Measurements from ENCODE around the gene FHAD1. TPM values are rescaled to one million over a fixed set of nuclear protein-coding genes. Genes with fewer than 3 reads are reported as not detected.

FHAD1 gene
- total RNA-seq, 4 donors from 2014 or later = under 0.01 to 0.26 (median 0.06) TPM; not detected in 1

GRCh38 chr1:15351310-15351709, 104.3 kb downstream of the FHAD1 start:
- WGBS = 78% methylated on average over 4 of the region's 4 CpGs
- peaks cover 0 to 4% (median 0%) of the 10 kb centered on the region in 4 donors for H3K4me1 ChIP-seq
- no peaks in the 10 kb centered on the region for H3K9me3 ChIP-seq
- no peaks in the 10 kb centered on the region for H3K27me3 ChIP-seq
- no peak for TF ChIP-seq POLR2AphosphoS5 (IDR thresholded peaks at IDR 0.05)
- no peak for TF ChIP-seq CTCF (IDR thresholded peaks at IDR 0.05)
- TF ChIP-seq EP300 (IDR thresholded peaks at IDR 0.05) = no peak
- TF ChIP-seq POLR2A (IDR thresholded peaks at IDR 0.05; ENCODE audit: low read depth) = no peak
- H3K27ac ChIP-seq (replicated peaks in 1 of 4) = no peak overlapping the region
- no peaks in the 10 kb centered on the region for H3K36me3 ChIP-seq
- no peak for DNase-seq (ENCODE audit: extremely low spot score)
- intact Hi-C loops (cut with DNase I) = no loop called here
- H3K4me3 ChIP-seq = no peak overlapping the region

DNA sequence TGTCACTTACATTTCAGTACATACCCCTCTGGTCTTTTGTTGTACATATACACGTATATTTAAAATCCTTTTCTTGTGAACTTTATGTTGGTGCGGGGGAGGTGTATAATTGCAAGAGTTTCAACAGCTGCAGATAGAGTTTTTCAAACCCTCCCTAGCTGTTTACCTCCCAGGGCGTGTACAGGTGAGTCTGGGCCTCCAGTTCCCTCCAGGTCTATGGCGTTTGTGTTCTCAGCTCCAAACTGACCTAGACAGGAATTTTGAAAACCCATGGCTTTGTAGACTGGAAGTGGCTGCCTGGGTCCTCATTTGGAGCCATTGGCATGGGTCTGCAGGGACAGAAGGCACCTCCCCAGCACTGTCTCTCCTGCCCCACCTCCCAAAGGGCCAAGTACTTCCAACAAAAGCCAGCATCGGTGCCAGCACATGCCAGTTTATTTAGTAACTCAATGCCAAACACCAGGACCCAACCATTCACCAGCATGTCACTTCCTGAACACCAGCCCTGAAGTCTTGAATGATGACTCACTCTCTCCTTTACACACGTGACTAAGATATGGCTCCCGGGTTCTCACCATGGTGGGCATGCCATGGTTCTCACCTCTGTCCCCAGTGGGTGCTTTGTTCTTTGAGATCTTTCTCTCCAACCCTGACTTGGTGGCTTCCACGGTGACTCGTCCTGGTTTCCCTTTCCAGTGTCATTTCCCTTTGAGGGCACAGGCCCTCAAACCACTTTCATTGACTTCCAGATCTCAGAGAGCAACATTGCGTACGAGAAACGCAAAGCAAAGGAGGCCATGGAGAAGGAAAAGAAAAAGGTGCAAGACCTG, 105.3 kb downstream of the FHAD1 start:
- H3K36me3 ChIP-seq = no peaks in the 10 kb centered on the region
- WGBS = 81% methylated on average over 12 of the region's 12 CpGs
- no peak overlapping the region for H3K4me3 ChIP-seq
- H3K4me1 ChIP-seq = peaks cover 0 to 4% (median 0%) of the 10 kb centered on the region in 4 donors
- no peaks in the 10 kb centered on the region for H3K9me3 ChIP-seq
- no peak for DNase-seq (ENCODE audit: extremely low spot score)
- intact Hi-C loops (cut with DNase I) = no loop called here
- TF ChIP-seq CTCF (IDR thresholded peaks at IDR 0.05) (no peak), EP300 (IDR thresholded peaks at IDR 0.05) (no peak), POLR2AphosphoS5 (IDR thresholded peaks at IDR 0.05) (no peak)
- no peak overlapping the region for H3K27ac ChIP-seq (replicated peaks in 1 of 4)
- no peaks in the 10 kb centered on the region for H3K27me3 ChIP-seq

DNA sequence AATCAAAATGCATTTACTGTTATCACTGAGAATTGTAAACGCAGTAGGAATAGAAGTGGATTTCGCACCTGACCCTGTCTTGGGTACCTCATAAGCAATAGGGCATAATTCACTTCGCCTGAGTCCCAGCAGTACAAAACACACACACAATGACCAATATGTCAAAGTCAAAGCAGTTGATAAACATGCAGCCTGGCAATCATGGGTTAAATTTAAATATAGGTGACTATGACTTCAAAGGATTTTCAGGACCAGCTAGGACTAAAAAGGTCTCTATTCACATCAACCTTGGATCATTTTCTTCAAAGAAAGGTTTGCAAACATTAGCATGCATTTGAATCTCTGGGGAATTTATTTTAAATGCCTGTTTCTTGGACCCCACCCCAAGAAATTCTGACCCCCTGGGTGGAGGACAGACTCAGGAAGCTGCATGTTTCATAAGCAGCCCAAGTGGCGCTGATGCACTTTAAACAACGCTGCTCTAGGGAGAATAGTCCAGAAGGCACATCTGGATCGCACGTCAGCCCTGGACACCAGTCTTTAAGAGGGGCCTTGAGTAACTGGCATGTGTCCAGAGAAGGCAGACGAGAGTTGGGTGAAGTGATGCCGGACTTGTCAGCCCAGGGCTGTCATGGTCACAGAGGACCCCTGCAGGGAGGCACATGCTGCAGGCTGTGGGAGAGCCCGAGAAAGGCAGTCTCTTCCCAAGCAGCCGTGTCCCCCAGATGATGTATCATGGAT, 107.0 kb downstream of the FHAD1 start:
- H3K4me3 ChIP-seq = no peak overlapping the region
- TF ChIP-seq POLR2AphosphoS5 (IDR thresholded peaks at IDR 0.05) (no peak), POLR2A (IDR thresholded peaks at IDR 0.05; ENCODE audit: low read depth) (no peak), CTCF (IDR thresholded peaks at IDR 0.05) (no peak), EP300 (IDR thresholded peaks at IDR 0.05) (no peak)

GRCh38 chr1:15354580-15354965, 107.5 kb downstream of the FHAD1 start:
- H3K27me3 ChIP-seq = no peaks in the 10 kb centered on the region
- no peak for DNase-seq (ENCODE audit: extremely low spot score)
- no peak overlapping the region for H3K4me3 ChIP-seq
- H3K9me3 ChIP-seq = no peaks in the 10 kb centered on the region
- H3K27ac ChIP-seq (replicated peaks in 1 of 4) = no peak overlapping the region
- H3K36me3 ChIP-seq = no peaks in the 10 kb centered on the region
- peaks cover 0 to 4% (median 0%) of the 10 kb centered on the region in 4 donors for H3K4me1 ChIP-seq
- intact Hi-C loops (cut with DNase I) = no loop called here
- WGBS = 69% methylated on average over 6 of the region's 6 CpGs
- TF ChIP-seq POLR2AphosphoS5 (IDR thresholded peaks at IDR 0.05) = no peak

More for the DNA sequence above, 107.0 kb downstream of the FHAD1 start:
- Histone ChIP-seq H3K4me1 (peaks cover 0 to 4% (median 0%) of the 10 kb centered on the region in 4 donors), H3K27ac (replicated peaks in 1 of 4) (no peak overlapping the region), H3K27me3 (no peaks in the 10 kb centered on the region), H3K9me3 (no peaks in the 10 kb centered on the region), H3K36me3 (no peaks in the 10 kb centered on the region)
- DNase-seq (ENCODE audit: extremely low spot score) = no peak
- intact Hi-C loops (cut with DNase I) = no loop called here
- 67% methylated on average over 11 of the region's 11 CpGs for WGBS

DNA sequence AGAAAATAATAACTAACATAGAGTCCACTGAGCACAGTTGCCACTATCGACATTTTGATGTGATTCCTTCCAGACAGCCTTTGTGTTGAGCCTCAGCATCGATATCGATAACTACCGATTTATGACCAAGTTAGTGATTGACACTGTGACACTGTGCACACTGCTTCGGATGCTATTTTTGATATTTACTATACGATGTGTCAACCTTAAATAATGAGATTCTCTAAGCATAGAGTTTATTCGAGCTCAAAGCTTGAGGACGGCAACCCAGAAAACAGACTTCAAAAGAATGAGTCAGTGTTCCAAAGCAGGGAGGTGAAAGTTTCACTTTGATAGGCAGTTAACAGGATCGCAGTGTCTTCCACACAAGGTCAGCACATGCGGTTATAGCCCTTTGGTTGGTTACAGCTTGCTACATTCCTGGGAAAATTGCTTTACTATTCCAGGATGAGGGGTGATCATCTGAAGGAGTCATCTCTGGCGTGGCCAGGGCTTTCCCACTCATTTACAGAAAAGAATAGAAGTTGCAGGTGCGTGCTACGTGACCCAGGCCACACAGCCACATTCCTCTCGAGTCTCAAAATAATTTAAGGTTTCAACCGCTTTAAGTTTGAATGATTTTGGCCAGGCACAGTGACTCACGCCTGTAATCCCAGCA, 109.1 kb downstream of the FHAD1 start:
- Histone ChIP-seq H3K36me3 (no peaks in the 10 kb centered on the region), H3K27me3 (no peaks in the 10 kb centered on the region), H3K4me1 (peaks cover 0 to 4% (median 0%) of the 10 kb centered on the region in 4 donors), H3K4me3 (no peak overlapping the region), H3K27ac (replicated peaks in 1 of 4) (no peak overlapping the region), H3K9me3 (no peaks in the 10 kb centered on the region)
- intact Hi-C loops (cut with DNase I) = no loop called here
- DNase-seq (ENCODE audit: extremely low spot score) = no peak
- TF ChIP-seq CTCF (IDR thresholded peaks at IDR 0.05) (no peak), POLR2A (IDR thresholded peaks at IDR 0.05; ENCODE audit: low read depth) (no peak), EP300 (IDR thresholded peaks at IDR 0.05) (no peak), POLR2AphosphoS5 (IDR thresholded peaks at IDR 0.05) (no peak)
- WGBS = 92% methylated on average over 15 of the region's 16 CpGs

Data from esophagus muscularis mucosa (tissue), 4 donors.